ENCODE measurements around the gene VASH1.

Gene VASH1

GRCh38 chr14:76752744-76753143 lies 8.5 kb upstream of the VASH1 start:
- DNase-seq, result no peak

GRCh38 chr14:76753541-76754198 lies 7.6 kb upstream of the VASH1 start:
- no peak for DNase-seq

- no peak for DNase-seq
Observed at GRCh38 chr14:76754586-76754985, 6.7 kb upstream of the VASH1 start.

- no peak for DNase-seq
Observed at GRCh38 chr14:76755610-76756370, 5.5 kb upstream of the VASH1 start.

GRCh38 chr14:76756371-76756750 lies 4.9 kb upstream of the VASH1 start:
- DNase-seq, result no peak

GRCh38 chr14:76759589-76759988 lies 1.7 kb upstream of the VASH1 start:
- no peak for DNase-seq

- DNase-seq, result no peak
Observed at GRCh38 chr14:76760331-76761135, 735 bp upstream of the VASH1 start.

- DNase-seq, result no peak
Observed at GRCh38 chr14:76761960-76762410, 717 bp downstream of the VASH1 start.

- peak; percentile 16 for DNase-seq
Observed at GRCh38 chr14:76762411-76763095, 1.3 kb downstream of the VASH1 start.

GRCh38 chr14:76763096-76764041 lies 2.1 kb downstream of the VASH1 start:
- no peak for DNase-seq

GRCh38 chr14:76765461-76765931 lies 4.2 kb downstream of the VASH1 start:
- DNase-seq, result no peak

GRCh38 chr14:76767681-76768656 lies 6.7 kb downstream of the VASH1 start:
- peak; percentile 95 for DNase-seq

GRCh38 chr14:76768671-76769500 lies 7.6 kb downstream of the VASH1 start:
- DNase-seq, result no peak

GRCh38 chr14:76769636-76770292 lies 8.5 kb downstream of the VASH1 start:
- no peak for DNase-seq

- DNase-seq, result no peak
Observed at GRCh38 chr14:76770521-76771436, 9.5 kb downstream of the VASH1 start.

GRCh38 chr14:76771437-76771980 lies 10.2 kb downstream of the VASH1 start:
- DNase-seq, result no peak

Measured in hematopoietic multipotent progenitor cell treated with erythropoietin and hydrocortisone succinate and interleukin-3 and kit ligand, for 8 days (in vitro differentiated cells).